NCI-H187 treated with DMSO at 0.1 percent for 48 hours (cell line): Measurements from ENCODE around the gene VIPR1.

Experiments used
- DNase-seq: peaks from one replicate; lab custom pipeline; 2025; lab: John Stamatoyannopoulos, UW

The VIPR1 gene

DNA sequence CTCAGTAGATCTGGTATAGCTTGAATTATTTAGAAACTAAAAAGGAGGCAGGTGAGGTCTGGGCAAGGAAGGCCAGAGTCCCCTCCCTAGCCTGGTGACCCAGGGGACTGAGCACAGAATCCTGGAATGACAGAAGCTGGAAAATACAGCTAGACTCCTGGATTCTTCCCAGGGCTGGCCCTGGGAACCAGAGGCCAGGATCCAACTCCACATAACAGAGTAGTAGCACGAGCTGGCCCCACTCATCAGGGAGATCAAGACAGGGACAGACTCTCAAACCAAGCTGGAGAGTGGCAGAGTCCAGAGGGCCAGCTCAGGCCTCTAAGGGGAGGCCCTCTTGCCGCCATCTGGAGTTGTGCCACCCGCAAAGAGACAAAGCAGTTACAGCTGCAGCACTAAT is 10.7 kb downstream of the VIPR1 start:
- no peak for DNase-seq

DNA sequence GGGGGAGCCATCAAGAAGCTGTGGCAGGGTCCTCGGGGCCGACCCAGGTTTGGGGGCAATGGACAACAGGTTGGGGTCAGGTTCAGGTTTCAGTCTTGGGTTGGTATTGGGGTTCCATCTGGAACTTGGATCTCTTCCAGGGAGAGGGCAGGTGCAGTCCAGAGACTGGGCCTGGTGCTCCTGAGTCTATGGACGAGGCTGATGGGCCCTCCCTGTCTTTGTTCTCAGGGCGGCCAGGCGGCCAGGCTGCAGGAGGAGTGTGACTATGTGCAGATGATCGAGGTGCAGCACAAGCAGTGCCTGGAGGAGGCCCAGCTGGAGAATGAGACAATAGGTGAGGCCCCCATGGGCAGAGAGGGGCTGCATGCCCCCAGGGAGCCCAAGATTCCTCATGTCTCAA is 11.1 kb downstream of the VIPR1 start:
- no peak for DNase-seq

DNA sequence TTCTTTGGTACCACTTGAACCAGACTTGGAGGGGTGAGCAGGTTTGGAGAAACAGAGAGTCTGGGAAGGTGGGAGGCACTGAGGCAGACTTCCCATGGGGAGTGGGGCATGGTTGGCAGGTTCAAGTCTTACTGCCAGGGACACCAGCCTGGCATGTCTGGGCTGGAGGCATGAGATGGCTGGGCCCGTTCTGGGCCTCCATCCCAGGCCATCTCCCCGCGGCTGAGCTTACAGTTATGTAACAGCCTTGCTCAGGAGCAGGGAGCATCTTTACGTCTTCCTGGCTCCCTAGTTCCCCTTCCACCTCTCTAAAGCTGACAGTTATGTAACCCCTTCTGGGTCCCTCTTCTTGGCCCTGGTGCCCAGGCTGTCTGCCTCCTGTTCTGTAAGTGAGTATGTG is 12.4 kb downstream of the VIPR1 start:
- DNase-seq, result no peak

DNA sequence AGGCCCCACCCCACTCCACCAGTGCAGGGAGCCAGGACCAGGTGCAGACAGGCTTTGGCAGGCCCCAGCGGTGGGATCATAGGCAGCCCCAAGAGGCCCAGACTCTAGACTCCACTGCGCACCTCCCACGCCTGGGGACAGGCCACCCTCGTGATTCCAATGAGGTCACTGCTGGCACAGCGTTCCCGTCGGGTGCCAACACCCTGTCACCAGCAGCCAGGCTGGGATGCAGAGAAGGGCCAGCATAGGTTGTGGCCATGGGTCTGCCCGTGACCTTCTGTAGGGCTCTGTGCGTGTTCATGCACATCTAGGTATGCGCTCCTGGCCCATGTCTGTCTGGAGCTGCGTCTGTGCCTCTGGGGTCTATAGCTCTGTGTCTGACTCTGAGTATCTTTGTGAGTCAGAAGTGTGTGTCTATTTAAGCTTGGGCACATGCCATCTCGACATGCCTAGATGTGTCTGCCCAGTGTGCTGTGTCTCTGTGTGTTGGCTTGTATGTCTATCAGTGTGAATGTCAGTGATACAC is 13.0 kb downstream of the VIPR1 start:
- no peak for DNase-seq

- DNase-seq, result no peak
Observed at GRCh38 chr3:42515976-42516375, 13.5 kb downstream of the VIPR1 start.

- DNase-seq, result no peak
Observed at GRCh38 chr3:42516443-42516842, 14.0 kb downstream of the VIPR1 start.

GRCh38 chr3:42517117-42517516 is 14.7 kb downstream of the VIPR1 start:
- DNase-seq, result no peak

DNA sequence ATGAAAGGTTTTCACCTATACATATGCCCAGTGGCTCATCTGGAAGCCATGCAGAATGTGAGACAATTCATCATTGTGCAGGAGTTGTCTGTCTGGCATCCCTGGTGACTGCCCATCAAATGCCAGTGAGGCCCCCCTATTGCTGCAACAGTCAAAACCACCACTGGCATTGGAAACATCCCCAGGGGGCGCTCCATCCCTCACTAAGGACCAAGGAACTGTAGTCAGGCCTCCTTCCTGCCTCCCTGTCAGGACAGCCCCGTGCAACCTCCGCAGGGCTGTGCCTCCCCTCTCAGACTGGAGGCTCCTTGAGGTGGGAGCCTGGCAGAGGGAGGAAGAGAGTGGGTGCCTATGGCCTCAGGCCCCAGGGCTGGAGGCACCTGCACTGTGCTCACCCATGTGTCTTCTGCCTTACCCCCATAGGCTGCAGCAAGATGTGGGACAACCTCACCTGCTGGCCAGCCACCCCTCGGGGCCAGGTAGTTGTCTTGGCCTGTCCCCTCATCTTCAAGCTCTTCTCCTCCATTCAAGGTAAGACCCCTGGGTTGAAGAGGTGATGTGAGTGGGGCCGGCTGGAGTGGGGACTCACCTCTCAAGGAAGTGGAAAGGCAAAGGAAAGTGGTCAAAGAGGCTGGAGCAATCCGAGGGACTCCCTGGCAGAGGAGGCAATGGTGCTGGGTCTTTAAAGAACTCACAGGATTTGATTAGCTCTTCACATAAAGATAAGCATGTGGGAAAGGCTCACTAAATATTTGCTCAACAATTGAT is 16.5 kb downstream of the VIPR1 start:
- no peak for DNase-seq

DNA sequence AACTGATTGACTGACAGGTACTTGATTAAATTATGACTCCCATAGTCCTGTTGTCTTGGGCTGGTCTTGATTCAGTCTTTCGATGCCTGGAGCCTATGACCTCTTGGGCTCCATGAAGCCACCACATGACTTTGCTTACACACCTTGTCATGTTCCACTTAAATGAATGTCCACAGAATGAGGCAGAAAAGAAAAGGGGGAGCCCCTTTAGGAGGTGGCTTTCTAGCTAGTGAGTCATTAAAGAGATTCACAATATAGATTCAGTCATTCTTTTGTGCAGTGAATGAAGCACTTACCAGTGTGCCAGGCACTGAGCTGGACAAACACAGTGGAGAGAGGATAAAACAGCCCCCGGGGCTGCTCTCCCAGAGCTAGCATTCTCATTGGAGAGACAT is 17.1 kb downstream of the VIPR1 start:
- no peak for DNase-seq

DNA sequence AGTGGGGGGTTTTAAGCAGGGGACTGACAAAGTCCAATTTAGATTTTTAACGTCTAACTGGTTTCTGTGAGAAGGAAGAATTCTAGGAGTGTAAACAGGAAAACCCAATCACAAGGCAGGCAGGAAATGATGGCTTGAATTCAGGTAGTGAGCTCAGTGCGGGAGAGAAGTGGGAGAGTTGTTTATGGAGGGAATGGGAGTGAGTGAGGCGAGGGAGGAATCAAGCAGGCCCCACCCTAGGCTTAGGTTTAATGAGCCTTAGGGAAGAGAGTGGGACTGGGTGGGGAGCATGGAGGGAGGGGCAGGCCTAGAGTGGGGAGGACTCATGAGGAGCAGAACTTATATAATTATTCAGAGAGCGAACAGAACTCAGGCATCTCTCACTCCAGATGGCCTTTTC is 17.9 kb downstream of the VIPR1 start:
- DNase-seq, result no peak

DNA sequence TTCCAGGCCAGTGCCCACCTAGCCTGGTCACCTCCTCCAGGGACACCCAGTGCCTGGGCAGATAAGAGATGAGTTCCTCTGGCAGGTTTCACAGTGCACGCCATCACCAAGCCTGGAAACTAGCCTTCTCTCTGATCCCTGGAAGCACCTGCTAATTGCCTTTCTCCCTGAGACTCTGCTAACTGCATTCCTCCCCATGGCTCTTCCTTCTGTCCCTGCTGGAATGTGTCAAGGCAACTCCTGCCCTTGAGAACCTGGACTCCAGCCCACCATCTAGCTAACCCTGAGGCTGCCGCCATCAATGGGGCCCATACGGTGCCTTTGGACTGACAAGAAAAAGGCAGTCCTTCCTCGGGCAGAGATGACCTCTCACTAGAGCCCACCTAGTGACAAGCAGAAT is 18.5 kb downstream of the VIPR1 start:
- DNase-seq, result no peak

DNA sequence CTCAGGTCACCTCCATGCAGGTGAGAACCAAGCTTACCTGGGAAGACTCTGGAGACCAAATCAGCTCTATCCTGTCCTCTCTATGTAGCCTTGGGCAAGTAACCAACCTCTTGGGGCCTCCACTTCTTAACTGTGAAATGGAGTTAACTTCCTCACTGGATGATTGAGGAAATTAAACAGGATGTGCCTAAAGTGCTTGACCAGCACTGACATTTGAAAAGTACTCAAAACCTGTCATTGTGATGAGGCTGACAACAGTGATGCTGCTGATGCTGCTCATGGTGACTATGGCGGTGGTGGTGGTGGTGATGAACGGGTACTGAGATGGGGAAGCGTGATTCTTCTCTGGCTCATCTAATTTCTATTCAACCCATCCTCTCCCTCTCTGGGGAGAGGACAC is 22.3 kb downstream of the VIPR1 start:
- no peak for DNase-seq

- no peak for DNase-seq
Observed at GRCh38 chr3:42525212-42525611, 22.8 kb downstream of the VIPR1 start.

DNA sequence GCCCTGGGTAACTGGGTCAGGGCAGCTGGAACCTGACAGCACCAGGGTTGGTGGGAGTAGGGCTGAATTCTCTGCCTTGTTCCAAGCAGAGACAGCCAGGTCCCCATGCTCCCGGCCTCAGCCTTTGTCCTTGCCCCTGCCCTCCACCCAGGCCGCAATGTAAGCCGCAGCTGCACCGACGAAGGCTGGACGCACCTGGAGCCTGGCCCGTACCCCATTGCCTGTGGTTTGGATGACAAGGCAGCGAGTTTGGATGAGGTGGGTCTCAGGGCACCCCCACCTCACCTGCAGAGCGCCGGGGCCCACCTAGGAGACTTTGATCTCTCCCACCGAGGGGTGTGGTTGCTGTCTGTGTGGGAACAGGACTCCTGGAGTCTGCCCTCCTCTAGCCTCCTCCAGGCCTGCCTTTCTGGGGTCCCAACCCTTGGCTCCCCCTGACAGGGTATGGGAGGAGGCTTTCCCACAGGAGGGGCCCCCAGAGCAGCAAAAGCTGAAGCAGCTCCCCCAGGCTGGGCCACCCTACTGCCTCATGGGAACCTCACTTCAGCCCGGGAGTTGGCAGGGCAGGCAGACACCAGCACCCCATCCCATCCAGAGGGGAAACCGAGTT is 23.4 kb downstream of the VIPR1 start:
- DNase-seq, result no peak

- no peak for DNase-seq
Observed at GRCh38 chr3:42526616-42527367, 24.3 kb downstream of the VIPR1 start.

DNA sequence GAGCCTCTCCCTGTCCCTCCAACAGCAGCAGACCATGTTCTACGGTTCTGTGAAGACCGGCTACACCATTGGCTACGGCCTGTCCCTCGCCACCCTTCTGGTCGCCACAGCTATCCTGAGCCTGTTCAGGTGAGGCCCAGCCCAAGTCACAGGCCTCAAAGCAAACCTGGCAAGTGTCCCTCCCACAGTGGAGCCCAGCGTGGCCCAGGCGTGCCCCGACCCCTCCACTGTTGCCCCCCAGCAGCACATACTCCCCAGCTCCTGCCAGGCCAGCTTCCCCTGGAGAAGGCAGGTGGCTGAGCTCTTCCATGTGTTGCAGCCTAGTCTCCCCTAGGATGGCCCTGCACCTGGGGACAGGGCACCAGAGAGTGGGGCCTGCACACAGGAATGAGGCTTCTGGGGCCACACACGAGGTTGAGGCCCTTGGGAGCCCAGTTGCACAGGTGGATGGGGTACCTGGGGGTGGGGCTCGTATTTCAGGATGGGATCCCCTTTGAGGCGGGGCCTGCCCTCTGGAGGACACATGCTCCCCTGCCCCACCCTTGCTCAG is 25.0 kb downstream of the VIPR1 start:
- DNase-seq, result no peak

DNA sequence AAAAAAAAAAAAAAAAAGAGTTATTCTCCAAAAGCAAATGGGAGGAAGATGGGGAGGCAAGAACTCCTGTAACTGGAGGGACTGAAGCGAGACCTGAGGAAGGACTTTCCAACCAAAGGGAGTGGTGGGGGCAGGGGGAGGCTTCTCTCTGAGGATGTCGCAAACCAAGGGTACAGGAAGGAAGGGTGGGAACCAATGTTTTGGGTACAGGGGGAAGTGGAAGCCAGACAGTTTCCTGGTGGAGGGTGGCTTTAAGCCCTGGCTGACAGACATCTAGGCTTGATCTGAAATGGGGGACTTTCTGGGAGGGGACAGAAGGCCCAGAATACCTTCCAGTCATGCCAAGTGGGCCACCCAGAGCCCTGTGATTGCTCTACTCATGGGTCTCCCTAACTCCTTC is 27.0 kb downstream of the VIPR1 start:
- DNase-seq, result no peak

DNA sequence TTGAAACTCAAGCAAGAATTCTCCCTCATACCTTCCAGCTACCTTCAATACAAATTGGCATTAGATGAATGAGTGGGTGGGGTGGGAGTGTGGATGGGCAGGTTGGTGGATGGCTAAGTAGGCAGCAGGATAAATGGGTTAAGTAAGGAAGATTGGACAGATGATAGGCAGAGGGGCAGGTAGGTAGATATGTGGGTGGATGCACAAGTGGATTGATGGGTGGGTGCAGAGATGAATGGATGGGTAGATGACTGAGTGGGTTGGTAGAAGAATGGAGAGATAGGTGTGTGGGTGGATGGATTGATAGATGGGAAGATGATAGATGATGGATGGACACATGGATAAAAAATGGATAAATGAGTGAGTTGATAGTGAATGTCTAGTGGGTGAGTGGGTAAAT is 27.6 kb downstream of the VIPR1 start:
- DNase-seq, result no peak

- DNase-seq, result no peak
Observed at GRCh38 chr3:42531470-42531869, 29.0 kb downstream of the VIPR1 start.

DNA sequence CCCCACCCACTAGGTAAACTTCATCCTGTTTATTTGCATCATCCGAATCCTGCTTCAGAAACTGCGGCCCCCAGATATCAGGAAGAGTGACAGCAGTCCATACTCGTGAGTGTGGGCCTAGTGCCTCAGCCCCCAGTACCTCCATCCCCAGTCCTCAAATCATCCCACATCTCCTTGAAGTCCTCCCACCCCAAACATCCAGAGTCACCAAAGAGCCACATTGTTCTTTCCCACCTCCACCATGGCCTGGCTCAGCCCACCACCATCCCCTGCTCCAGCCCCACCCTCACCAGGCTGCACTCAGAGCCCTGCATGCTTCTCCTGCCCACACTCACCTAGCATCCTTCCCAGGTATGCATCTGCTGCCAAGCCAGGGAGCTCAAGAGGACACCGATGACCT is 29.8 kb downstream of the VIPR1 start:
- DNase-seq, result no peak

DNA sequence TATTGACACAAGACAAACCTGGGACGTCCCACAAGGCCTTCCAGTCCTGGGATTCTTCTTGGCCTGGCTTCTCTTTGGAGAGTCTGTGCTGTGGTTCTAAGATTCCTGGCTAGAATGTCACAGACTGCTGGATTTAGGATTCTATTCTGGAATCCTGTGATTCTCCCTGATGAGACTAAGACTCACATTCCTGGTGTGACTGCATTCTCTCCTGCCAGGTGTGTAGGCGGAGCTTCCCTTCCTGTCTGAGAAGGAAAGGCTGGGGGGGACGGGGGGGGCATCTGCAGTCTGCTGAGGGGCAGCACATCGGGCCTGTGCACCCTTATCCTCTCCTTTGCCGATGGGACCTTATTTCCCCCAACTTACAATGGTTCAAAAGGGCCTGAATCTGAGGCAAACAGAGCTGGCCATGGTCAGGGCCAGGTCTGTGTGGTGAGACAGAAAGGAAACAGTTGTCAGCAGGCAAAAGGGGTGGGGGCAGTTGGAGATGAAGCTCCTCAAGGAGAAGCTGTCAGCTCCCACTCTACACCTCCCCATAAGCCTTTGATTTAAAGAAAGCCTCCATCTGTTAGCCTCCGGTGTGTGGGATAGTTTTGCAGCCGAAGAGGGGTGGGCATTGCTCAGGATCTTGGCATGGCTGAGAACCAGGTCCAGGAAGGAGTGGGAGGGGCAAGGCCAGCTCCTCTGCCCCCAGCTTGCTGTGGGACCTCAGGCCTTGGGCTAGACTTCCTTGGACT is 30.9 kb downstream of the VIPR1 start:
- no peak for DNase-seq
